HepG2 (cell line): ENCODE measurements around the gene IRAK3.

ENCODE experiments used
- CEBPB ChIP-seq: IDR thresholded peaks from 2 replicates; pipeline ENCODE4 v1.6.1; 2011; ENCODE audit warnings: low read depth, low read length, improper control_type of control experiment, borderline replicate concordance
- CTCF ChIP-seq: sonication (generic); formaldehyde crosslinking; IDR thresholded peaks from 2 replicates; pipeline ENCODE4 v1.5.0; 2020; ENCODE audit warnings: mild to moderate bottlenecking, missing genetic modification reagents, moderate library complexity
- FOXA1 ChIP-seq, 2 experiments: fragments of 450-650 bp in 1 of 2; sonication (generic) in 1 of 2; formaldehyde crosslinking in 1 of 2; IDR thresholded peaks; 2 replicates each; pipeline versions ENCODE4 v1.4.0 to v1.6.1; 2016 to 2020; ENCODE audit warnings: missing genetic modification reagents in 1 of 2
- PAWR ChIP-seq: sonication (generic); formaldehyde crosslinking; IDR thresholded peaks from 2 replicates; pipeline ENCODE4 v1.4.0; 2020; ENCODE audit warnings: missing genetic modification reagents, mild to moderate bottlenecking, borderline replicate concordance
- PHF8 ChIP-seq: sonication (generic); formaldehyde crosslinking; IDR thresholded peaks from 2 replicates; pipeline ENCODE4 v1.5.0; 2020; ENCODE audit warnings: missing genetic modification reagents
- POLR2A ChIP-seq, 2 experiments: IDR thresholded peaks; 2 replicates each; pipeline ENCODE4 v1.6.1; 2011; ENCODE audit warnings: low read depth in 2 of 2, low read length in 2 of 2, mild to moderate bottlenecking in 1 of 2, moderate library complexity in 1 of 2; ENCODE audit not compliant: insufficient read depth in 1 of 2
- ZHX2 ChIP-seq, 2 experiments: sonication (generic) in 1 of 2; formaldehyde crosslinking in 1 of 2; IDR thresholded peaks; 2 replicates each; pipeline versions ENCODE4 v1.6.1 to v1.9.0; 2014 to 2022; ENCODE audit warnings: antibody characterized with exemption in 1 of 2, borderline replicate concordance in 1 of 2, inconsistent platforms in 1 of 2, low read depth in 1 of 2, missing genetic modification reagents in 1 of 2

- TF ChIP-seq ZHX2 (IDR thresholded peaks at IDR 0.05; ENCODE audit: low read depth) (no peak), ZHX2 (CRISPR knock-in tag; IDR thresholded peaks at IDR 0.05; ENCODE audit: borderline replicate concordance) (no peak), PHF8 (CRISPR knock-in tag) (no peak), CEBPB (no peak), FOXA1 (IDR thresholded peaks at IDR 0.05) (no peak), FOXA1 (CRISPR knock-in tag; IDR thresholded peaks at IDR 0.05) (no peak), CTCF (CRISPR knock-in tag) (no peak), POLR2A (IDR thresholded peaks at IDR 0.05; ENCODE audit: insufficient read depth in 1 of 2, low read depth in 2 of 2, low read length in 2 of 2) (no peak), PAWR (CRISPR knock-in tag) (no peak)
Observed at GRCh38 chr12:66203820-66204219, 14.8 kb downstream of the IRAK3 start.
